ENCODE results near the gene MACROD2.

DNA sequence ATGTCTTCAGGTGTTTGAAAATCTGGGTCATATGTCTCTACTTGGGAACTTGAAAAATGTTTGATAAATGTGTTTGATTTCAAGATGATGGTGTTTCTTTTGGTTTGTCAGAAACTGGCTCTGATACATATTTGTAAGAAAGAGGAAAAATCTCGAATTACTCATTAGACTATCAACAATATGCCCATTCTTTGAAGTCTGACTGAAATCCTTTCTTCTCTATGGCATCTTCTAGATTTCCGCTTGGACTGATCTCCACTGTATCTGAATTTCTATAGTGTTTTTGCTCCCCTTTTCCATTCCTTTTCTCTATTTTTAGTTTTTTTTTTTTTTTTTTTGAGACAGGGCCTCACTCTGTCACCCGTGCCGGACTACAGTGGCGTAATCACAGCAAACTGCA lies 1481.5 kb downstream of the MACROD2 start:
- TF ChIP-seq, protein P1, sequence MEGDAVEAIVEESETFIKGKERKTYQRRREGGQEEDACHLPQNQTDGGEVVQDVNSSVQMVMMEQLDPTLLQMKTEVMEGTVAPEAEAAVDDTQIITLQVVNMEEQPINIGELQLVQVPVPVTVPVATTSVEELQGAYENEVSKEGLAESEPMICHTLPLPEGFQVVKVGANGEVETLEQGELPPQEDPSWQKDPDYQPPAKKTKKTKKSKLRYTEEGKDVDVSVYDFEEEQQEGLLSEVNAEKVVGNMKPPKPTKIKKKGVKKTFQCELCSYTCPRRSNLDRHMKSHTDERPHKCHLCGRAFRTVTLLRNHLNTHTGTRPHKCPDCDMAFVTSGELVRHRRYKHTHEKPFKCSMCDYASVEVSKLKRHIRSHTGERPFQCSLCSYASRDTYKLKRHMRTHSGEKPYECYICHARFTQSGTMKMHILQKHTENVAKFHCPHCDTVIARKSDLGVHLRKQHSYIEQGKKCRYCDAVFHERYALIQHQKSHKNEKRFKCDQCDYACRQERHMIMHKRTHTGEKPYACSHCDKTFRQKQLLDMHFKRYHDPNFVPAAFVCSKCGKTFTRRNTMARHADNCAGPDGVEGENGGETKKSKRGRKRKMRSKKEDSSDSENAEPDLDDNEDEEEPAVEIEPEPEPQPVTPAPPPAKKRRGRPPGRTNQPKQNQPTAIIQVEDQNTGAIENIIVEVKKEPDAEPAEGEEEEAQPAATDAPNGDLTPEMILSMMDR (conservative IDR thresholded peaks at IDR 0.05; ENCODE audit: low read depth, low read length): no peak
- TF ChIP-seq EZH2 (IDR thresholded peaks at IDR 0.05; ENCODE audit: borderline replicate concordance, low read depth, low read length, poor library complexity, severe bottlenecking): no peak
